PC-3 (cell line): ENCODE data around the gene NOXA1. TPM values are rescaled to one million over a fixed set of nuclear protein-coding genes. Genes with fewer than 3 reads are reported as not detected.

ENCODE experiments used
- ATAC-seq: fragments of 200-7000 bp; cut with Tn5 transposase; 2 replicates; pipeline ENCODE4 v1.9.1; 2020; ENCODE audit warnings: mild to moderate bottlenecking, moderate library complexity
- BruUV-seq: library from RNA; stranded (reverse); fragments of 400-500 nt; replicated peaks from 2 replicates; lab custom pipeline; 2021; lab: Mats Ljungman, UMichigan
- CTCF ChIA-PET: fragments of 300-600 bp; sonication (Branson Sonifier 250); formaldehyde crosslinking; loops from one replicate; lab custom pipeline; 2022; ENCODE audit warnings: antibody characterized with exemption; lab: Charles Lee
- POLR2A ChIA-PET: fragments of 300-600 bp; sonication (Branson Sonifier 250); formaldehyde crosslinking; loops from one replicate; lab custom pipeline; 2022; ENCODE audit warnings: antibody characterized with exemption; ENCODE audit not compliant: unreplicated experiment; lab: Charles Lee
- DNase-seq: peaks from one replicate; pipeline ENCODE4 v3.0.0-alpha.2; 2015
- H2AFZ ChIP-seq: fragments of 300-600 bp; sonication (generic); 2 replicates; pipeline ENCODE4 v1.6.0; 2016; ENCODE audit warnings: antibody characterized with exemption, low read length
- H3F3A ChIP-seq: fragments of 300-600 bp; sonication (generic); one replicate; pipeline ENCODE4 v1.6.0; 2017; ENCODE audit warnings: antibody characterized with exemption, low read length, control low read depth, mild to moderate bottlenecking; ENCODE audit not compliant: unreplicated experiment
- H3K27ac ChIP-seq: fragments of 300-600 bp; sonication (generic); 2 replicates; pipeline ENCODE4 v1.5.1; 2016; ENCODE audit warnings: mild to moderate bottlenecking, low read length
- H3K27me3 ChIP-seq: fragments of 300-600 bp; sonication (generic); 2 replicates; pipeline ENCODE4 v1.6.1; 2016; ENCODE audit warnings: low read length, mixed read lengths
- H3K36me3 ChIP-seq: fragments of 300-600 bp; sonication (generic); 2 replicates; pipeline ENCODE4 v1.6.1; 2016; ENCODE audit warnings: low read depth, mixed run types, low read length, mixed read lengths
- H3K4me1 ChIP-seq: fragments of 300-600 bp; sonication (generic); 2 replicates; pipeline ENCODE4 v1.5.1; 2016; ENCODE audit warnings: low read length; ENCODE audit not compliant: insufficient read depth
- H3K4me2 ChIP-seq: fragments of 300-600 bp; sonication (generic); 2 replicates; pipeline ENCODE4 v1.6.0; 2016; ENCODE audit warnings: low read length
- H3K4me3 ChIP-seq: fragments of 300-600 bp; sonication (generic); 2 replicates; pipeline ENCODE4 v1.5.1; 2016; ENCODE audit warnings: mild to moderate bottlenecking, low read length, mixed read lengths
- H3K79me2 ChIP-seq: fragments of 300-600 bp; sonication (generic); 2 replicates; pipeline ENCODE4 v1.6.1; 2017; ENCODE audit warnings: low read length, mixed read lengths
- H3K9ac ChIP-seq: fragments of 300-600 bp; sonication (generic); 2 replicates; pipeline ENCODE4 v1.6.0; 2016; ENCODE audit warnings: mild to moderate bottlenecking, low read length
- H3K9me2 ChIP-seq: fragments of 300-600 bp; sonication (generic); replicated peaks from 2 replicates; pipeline ENCODE4 v1.6.1; 2016; ENCODE audit warnings: mixed run types, low read length, mixed read lengths
- H3K9me3 ChIP-seq: fragments of 300-600 bp; sonication (generic); 2 replicates; pipeline ENCODE4 v1.6.1; 2016; ENCODE audit warnings: low read length, mixed read lengths
- H4K20me1 ChIP-seq: fragments of 300-600 bp; sonication (generic); 2 replicates; pipeline ENCODE4 v1.6.1; 2016; ENCODE audit warnings: low read length, mixed read lengths
- EZH2 ChIP-seq: fragments of 300-600 bp; sonication (generic); IDR thresholded peaks from one replicate; pipeline ENCODE4 v1.6.1; 2017; ENCODE audit warnings: antibody characterized with exemption, mild to moderate bottlenecking, low read length; ENCODE audit not compliant: unreplicated experiment
- EZH2phosphoT487 ChIP-seq: fragments of 300-600 bp; sonication (generic); IDR thresholded peaks from 2 replicates; pipeline ENCODE4 v1.6.1; 2018; ENCODE audit warnings: mild to moderate bottlenecking, antibody characterized with exemption, low read length, borderline replicate concordance
- intact Hi-C: fragments of 100-400 bp; cut with micrococcal nuclease; formaldehyde crosslinking; loops from 2 replicates; pipeline ENCODE4 v1.9.0; 2023
- total RNA-seq: library from RNA; depleted of rRNA; stranded (reverse); fragments of >200 nt; gene quantifications from 2 replicates; pipeline ENCODE4 v1.2.3, GENCODE V29; 2014
- TF ChIP-seq, protein P1 (sequence below): fragments of 300-600 bp; sonication (generic); conservative IDR thresholded peaks from 2 replicates; pipeline ENCODE4 v1.5.1; 2017; ENCODE audit warnings: antibody characterized with exemption, low read depth, mild to moderate bottlenecking, low read length

The NOXA1 gene
- total RNA-seq, 1 experiment from 2014 or later, result 0.51 TPM

DNA sequence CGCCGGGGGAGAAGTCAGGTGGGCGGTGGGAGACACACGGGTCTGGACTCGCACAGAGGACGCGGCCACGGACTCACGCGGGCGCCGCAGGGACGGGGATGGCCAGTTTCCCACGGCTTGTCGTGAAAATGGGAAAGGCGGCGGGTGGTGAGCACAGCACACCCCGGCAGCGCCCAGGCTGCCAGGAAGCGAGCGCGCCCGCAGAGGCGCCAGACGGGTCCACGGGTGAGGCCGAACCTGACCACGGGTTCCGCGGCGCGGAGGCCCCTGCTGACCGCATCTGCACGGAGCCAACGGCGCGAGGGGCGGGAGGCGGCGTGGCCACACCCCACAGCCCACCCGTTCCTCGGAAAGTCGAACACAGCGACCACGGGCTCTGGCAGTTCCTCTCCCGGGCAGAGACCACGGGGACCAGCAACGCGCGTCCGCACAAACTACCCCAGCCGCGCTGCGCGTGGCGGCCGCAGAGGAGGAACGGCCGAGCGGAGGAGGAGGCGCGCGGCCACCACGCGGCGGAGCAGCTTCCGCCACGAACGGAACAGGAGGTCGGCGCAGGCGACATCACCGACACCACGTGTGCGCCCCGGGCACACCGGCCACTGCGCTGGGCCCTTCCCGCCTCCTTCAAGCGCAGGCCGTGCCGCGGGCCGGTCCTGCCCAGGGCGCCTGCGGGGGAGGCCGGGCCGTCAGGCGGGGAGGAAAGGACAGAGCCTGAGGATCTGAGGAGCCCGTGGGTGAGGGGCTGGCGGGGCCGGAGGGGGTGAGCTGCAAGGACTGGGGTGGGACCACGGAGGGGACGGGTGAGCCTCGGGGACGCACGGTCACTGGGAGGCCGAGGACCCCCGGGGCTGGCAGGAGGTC is 5.8 kb upstream of the NOXA1 start:
- no peak for TF ChIP-seq EZH2
- no peaks in the 10 kb centered on the region for H3K36me3 ChIP-seq
- DNase-seq (no peak), ATAC-seq (no peak)
- H3K9me2 ChIP-seq, result no peaks in the 10 kb centered on the region
- no peak overlapping the region for H3K27ac ChIP-seq
- H3K9me3 ChIP-seq, result no peaks in the 10 kb centered on the region
- no peak overlapping the region for H3K4me3 ChIP-seq
- CTCF ChIA-PET, result no interaction called here
- H3K9ac ChIP-seq, result no peak overlapping the region
- H2AFZ ChIP-seq, result no peak overlapping the region
- no TSS peak for BruUV-seq
- H3K4me1 ChIP-seq, result peaks cover 15% of the 10 kb centered on the region
- H3K27me3 ChIP-seq, result no peaks in the 10 kb centered on the region
- POLR2A ChIA-PET, result no interaction called here
- no peak overlapping the region for H3K4me2 ChIP-seq
- no peaks in the 10 kb centered on the region for H4K20me1 ChIP-seq
- intact Hi-C loops, result no loop called here
- H3F3A ChIP-seq, result no peaks in the 10 kb centered on the region
- H3K79me2 ChIP-seq, result peaks cover 23% of the 10 kb centered on the region

DNA sequence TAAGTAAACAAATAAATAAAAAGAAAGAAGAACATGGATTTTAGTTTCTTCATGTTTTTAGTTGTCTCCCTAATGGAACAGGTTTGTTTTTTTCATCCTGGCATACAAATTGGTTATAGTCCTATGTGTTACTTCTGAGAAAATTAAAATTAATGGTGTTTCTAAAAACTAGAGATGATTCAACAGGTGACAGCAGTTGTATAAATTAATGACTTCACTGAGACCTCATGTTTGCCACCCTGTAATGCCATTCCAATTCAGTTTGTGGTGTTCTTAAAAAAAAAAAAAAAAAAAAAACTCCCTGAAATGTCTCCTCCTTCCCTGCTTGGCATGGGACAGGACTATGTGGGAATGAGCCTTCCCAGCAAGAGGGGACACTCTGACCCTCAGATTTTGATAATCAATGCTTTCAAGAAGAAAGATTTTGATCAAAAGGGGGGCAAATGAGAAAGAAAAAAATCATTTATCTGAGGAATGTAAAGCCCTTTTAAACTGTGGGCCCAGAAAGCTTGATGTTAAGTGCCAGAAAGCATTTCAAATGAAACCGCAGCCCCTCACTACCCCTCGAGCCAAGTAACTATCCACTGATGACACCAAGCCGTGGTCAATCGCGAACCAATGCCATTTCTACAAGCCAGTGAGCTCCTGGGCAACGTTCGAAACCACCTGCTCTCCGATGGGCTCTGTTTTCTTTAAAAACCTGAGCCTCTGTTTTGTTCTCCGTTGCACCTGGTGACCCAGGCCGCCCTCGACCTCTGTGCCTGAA is 1.2 kb upstream of the NOXA1 start:
- H3K4me2 ChIP-seq, result peak overlapping the region; percentile 92
- H3K36me3 ChIP-seq, result no peaks in the 10 kb centered on the region
- H2AFZ ChIP-seq, result peak overlapping the region; percentile 86
- H3K9me2 ChIP-seq, result no peaks in the 10 kb centered on the region
- H3F3A ChIP-seq, result no peaks in the 10 kb centered on the region
- POLR2A ChIA-PET, result no interaction called here
- CTCF ChIA-PET, result no interaction called here
- peak overlapping the region; percentile 79 for H3K9ac ChIP-seq
- no peaks in the 10 kb centered on the region for H3K27me3 ChIP-seq
- H4K20me1 ChIP-seq, result no peaks in the 10 kb centered on the region
- DNase-seq (no peak), ATAC-seq (no peak)
- H3K4me1 ChIP-seq, result 0 out of 2 replicates have a peak, but pooled peaks cover 11% of the 10 kb centered on the region
- H3K27ac ChIP-seq, result no peak overlapping the region
- TF ChIP-seq EZH2 (no peak), EZH2phosphoT487 (no peak)
- H3K4me3 ChIP-seq, result peak overlapping the region; percentile 91
- intact Hi-C loops, result no loop called here
- BruUV-seq, result TSS peak; percentile 71
- H3K9me3 ChIP-seq, result no peaks in the 10 kb centered on the region
- peaks cover 24% of the 10 kb centered on the region for H3K79me2 ChIP-seq

DNA sequence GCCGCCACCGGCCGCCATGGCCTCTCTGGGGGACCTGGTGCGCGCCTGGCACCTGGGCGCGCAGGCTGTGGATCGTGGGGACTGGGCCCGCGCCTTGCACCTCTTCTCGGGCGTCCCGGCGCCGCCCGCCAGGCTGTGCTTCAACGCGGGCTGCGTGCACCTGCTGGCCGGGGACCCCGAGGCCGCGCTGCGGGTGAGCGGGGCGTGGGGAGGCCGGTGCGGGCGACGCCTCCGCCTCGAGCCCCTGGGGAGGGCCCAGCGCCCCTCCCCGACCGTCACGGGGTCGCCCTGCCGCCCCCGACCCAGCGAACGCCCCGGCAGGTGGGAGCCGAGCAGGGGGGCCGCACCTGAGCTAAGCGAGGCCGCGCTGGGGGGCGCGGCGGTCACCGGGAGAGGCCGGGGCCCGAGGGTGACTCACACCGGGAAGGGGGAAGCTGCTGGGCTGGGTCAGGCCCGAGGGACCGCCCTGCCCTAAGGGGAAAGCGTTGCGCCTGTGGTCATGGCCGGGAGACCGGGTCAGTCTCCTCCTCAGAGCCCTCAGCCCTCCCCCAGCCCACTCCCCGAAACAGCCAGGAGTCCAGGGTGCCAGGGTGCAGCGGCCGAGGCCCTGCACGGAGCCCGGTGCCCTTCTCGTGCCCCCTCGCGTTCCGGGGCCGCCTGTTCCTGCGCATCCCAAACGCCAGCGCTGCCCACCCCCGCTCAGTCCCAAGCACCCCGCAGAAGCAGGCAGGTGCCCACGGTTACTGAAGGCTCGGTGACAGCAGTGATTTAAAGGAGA is 510 bp downstream of the NOXA1 start:
- H3K79me2 ChIP-seq, result peaks cover 24% of the 10 kb centered on the region
- no peaks in the 10 kb centered on the region for H3K9me2 ChIP-seq
- H3K36me3 ChIP-seq, result no peaks in the 10 kb centered on the region
- H3K9me3 ChIP-seq, result no peaks in the 10 kb centered on the region
- no peaks in the 10 kb centered on the region for H4K20me1 ChIP-seq
- peak overlapping the region; percentile 90 for H3K4me2 ChIP-seq
- peak overlapping the region; percentile 37; the same call in 1 of the 2 replicates for H3K27ac ChIP-seq
- peak overlapping the region; percentile 71 for H3K4me3 ChIP-seq
- 0 out of 2 replicates have a peak, but pooled peaks cover 11% of the 10 kb centered on the region for H3K4me1 ChIP-seq
- ATAC-seq, result peak; percentile 55
- BruUV-seq, result no TSS peak
- intact Hi-C loops, result no loop called here
- H3F3A ChIP-seq, result no peaks in the 10 kb centered on the region
- peak overlapping the region; percentile 79 for H3K9ac ChIP-seq
- CTCF ChIA-PET, result interaction anchor here (0.7 to 1.0 kb wide), 3 partner anchors 17 to 86 kb away, joined by 3 to 4 read pairs (median 4); partner anchors contain the start of gene ENTPD8
- H2AFZ ChIP-seq, result peak overlapping the region; percentile 65
- no peaks in the 10 kb centered on the region for H3K27me3 ChIP-seq
- DNase-seq, result peak; percentile 51
- TF ChIP-seq EZH2phosphoT487 (no peak), EZH2 (no peak)
- TF ChIP-seq, protein P1, sequence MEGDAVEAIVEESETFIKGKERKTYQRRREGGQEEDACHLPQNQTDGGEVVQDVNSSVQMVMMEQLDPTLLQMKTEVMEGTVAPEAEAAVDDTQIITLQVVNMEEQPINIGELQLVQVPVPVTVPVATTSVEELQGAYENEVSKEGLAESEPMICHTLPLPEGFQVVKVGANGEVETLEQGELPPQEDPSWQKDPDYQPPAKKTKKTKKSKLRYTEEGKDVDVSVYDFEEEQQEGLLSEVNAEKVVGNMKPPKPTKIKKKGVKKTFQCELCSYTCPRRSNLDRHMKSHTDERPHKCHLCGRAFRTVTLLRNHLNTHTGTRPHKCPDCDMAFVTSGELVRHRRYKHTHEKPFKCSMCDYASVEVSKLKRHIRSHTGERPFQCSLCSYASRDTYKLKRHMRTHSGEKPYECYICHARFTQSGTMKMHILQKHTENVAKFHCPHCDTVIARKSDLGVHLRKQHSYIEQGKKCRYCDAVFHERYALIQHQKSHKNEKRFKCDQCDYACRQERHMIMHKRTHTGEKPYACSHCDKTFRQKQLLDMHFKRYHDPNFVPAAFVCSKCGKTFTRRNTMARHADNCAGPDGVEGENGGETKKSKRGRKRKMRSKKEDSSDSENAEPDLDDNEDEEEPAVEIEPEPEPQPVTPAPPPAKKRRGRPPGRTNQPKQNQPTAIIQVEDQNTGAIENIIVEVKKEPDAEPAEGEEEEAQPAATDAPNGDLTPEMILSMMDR, result no peak
- POLR2A ChIA-PET, result interaction anchor here (0.6 kb wide), 1 partner anchor 19 kb away, joined by 3 read pairs; no protein-coding TSS in a partner anchor
